Upper lobe of left lung (tissue), 6 donors: ENCODE results near the gene SND1. TPM values are rescaled to one million over a fixed set of nuclear protein-coding genes. Genes with fewer than 3 reads are reported as not detected.
A peak's percentile ranks its signal among the peaks of the same experiment; 100 is the strongest.

ENCODE experiments used
- ATAC-seq, 2 donors: fragments of 200-7000 bp; cut with Tn5 transposase; one replicate each; pipeline ENCODE4 v1.9.1; 2022; ENCODE audit warnings: mild to moderate bottlenecking in 2 of 2, moderate library complexity in 2 of 2; ENCODE audit not compliant: low FRiP score in 2 of 2
- DNase-seq, 2 donors: peaks; one replicate each; pipeline ENCODE4 v3.0.0-alpha.2; 2019 to 2020
- H3K27ac ChIP-seq, 4 donors: fragments of 200-600 bp; sonication (generic); one replicate each; pipeline ENCODE4 v1.5.1; 2016 to 2019
- H3K27me3 ChIP-seq, 4 donors: fragments of 200-600 bp; sonication (generic); one replicate each; pipeline ENCODE4 v1.5.1; 2017 to 2019
- H3K36me3 ChIP-seq, 4 donors: fragments of 200-600 bp; sonication (generic); one replicate each; pipeline ENCODE4 v1.5.1; 2016 to 2019
- H3K4me1 ChIP-seq, 4 donors: fragments of 200-600 bp; sonication (generic); one replicate each; pipeline ENCODE4 v1.5.1; 2018 to 2019
- H3K4me3 ChIP-seq, 4 donors: fragments of 200-600 bp; sonication (generic); one replicate each; pipeline ENCODE4 v1.5.1; 2017 to 2019; ENCODE audit warnings: mild to moderate bottlenecking in 2 of 4, moderate library complexity in 1 of 4
- H3K9me3 ChIP-seq, 4 donors: fragments of 200-600 bp; sonication (generic); one replicate each; pipeline ENCODE4 v1.5.1; 2018 to 2019
- EP300 ChIP-seq, 4 donors: sonication (generic); formaldehyde crosslinking; IDR thresholded peaks; one replicate each; pipeline ENCODE4 v1.5.1; 2017; ENCODE audit warnings: antibody characterized with exemption in 4 of 4, control low read depth in 2 of 4
- POLR2A ChIP-seq, 4 donors: fragments of 450-650 bp; IDR thresholded peaks; one replicate each; pipeline ENCODE4 v1.5.1; 2016 to 2017; ENCODE audit warnings: antibody characterized with exemption in 4 of 4, mild to moderate bottlenecking in 2 of 4
- POLR2AphosphoS5 ChIP-seq, 2 donors: sonication (generic); formaldehyde crosslinking; IDR thresholded peaks; one replicate each; pipeline ENCODE4 v1.5.1; 2017; ENCODE audit warnings: antibody characterized with exemption in 2 of 2
- WGBS, 2 donors: methylation state at CpG; one replicate each; pipeline ENCODE4 v1.1.5; 2017 to 2018; 5-methylcytosine and 5-hydroxymethylcytosine counted together
- total RNA-seq, 6 donors: library from RNA; depleted of rRNA in 4 of 6; stranded (reverse); fragments of >200 nt in 4 of 6; gene quantifications; one replicate each; pipeline versions ENCODE4 v1.1.0 to v1.2.1, GENCODE V29; 2016 to 2021
- TF ChIP-seq, protein P1 (sequence below), 6 experiments: fragments of 450-650 bp in 4 of 6; fragments of 200-600 bp in 2 of 6; sonication (generic) in 2 of 6; IDR thresholded peaks; one replicate each; pipeline ENCODE4 v1.5.1; 2016 to 2019; ENCODE audit warnings: antibody characterized with exemption in 6 of 6
- donor health status: DM: no; HTN: no; CAD: no; lungs with moderate emphysema.
- donor health status: DM: no; HTN: yes; CAD: no; lungs with severe emphysema.

SND1 gene
- total RNA-seq, 6 donors from 2014 or later = 107 to 167 (median 121) TPM

DNA sequence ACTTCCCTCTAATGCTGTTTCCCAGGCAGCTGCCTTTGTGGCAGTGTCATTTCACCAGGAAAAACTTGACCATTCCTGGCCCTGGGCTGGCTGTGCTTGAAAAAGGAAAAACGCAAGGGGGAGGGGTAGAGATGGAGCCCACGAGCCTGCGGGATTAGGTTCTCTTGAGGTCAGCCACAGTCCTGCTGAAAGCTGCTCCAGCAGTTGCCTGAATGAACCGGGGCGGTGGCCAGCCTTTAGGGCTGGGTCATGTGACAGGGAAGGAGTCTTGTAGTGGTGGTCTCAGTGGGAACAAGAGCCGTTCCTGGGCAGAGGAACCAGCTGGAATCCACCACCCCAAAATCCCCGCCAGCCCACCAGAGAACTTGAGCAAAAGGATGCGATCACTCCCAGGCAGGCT lies 430.4 kb downstream of the SND1 start:
- no peaks in the 10 kb centered on the region for H3K9me3 ChIP-seq
- H3K27me3 ChIP-seq = no peaks in the 10 kb centered on the region
- WGBS, 2 donors = 90 to 94% methylated on average over 8 of the region's 8 CpGs
- DNase-seq = no peak
- H3K4me3 ChIP-seq = no peak overlapping the region
- peaks cover 0 to 1% (median 0%) of the 10 kb centered on the region in 4 donors for H3K4me1 ChIP-seq
- TF ChIP-seq POLR2AphosphoS5 (IDR thresholded peaks at IDR 0.05) (no peak), EP300 (IDR thresholded peaks at IDR 0.05) (no peak), POLR2A (IDR thresholded peaks at IDR 0.05) (no peak)
- TF ChIP-seq, protein P1, sequence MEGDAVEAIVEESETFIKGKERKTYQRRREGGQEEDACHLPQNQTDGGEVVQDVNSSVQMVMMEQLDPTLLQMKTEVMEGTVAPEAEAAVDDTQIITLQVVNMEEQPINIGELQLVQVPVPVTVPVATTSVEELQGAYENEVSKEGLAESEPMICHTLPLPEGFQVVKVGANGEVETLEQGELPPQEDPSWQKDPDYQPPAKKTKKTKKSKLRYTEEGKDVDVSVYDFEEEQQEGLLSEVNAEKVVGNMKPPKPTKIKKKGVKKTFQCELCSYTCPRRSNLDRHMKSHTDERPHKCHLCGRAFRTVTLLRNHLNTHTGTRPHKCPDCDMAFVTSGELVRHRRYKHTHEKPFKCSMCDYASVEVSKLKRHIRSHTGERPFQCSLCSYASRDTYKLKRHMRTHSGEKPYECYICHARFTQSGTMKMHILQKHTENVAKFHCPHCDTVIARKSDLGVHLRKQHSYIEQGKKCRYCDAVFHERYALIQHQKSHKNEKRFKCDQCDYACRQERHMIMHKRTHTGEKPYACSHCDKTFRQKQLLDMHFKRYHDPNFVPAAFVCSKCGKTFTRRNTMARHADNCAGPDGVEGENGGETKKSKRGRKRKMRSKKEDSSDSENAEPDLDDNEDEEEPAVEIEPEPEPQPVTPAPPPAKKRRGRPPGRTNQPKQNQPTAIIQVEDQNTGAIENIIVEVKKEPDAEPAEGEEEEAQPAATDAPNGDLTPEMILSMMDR (IDR thresholded peaks at IDR 0.05) = no peak
- ATAC-seq = no peak
- H3K36me3 ChIP-seq = peaks cover 12 to 90% (median 62%) of the 10 kb centered on the region in 4 donors
- H3K27ac ChIP-seq = no peak overlapping the region

DNA sequence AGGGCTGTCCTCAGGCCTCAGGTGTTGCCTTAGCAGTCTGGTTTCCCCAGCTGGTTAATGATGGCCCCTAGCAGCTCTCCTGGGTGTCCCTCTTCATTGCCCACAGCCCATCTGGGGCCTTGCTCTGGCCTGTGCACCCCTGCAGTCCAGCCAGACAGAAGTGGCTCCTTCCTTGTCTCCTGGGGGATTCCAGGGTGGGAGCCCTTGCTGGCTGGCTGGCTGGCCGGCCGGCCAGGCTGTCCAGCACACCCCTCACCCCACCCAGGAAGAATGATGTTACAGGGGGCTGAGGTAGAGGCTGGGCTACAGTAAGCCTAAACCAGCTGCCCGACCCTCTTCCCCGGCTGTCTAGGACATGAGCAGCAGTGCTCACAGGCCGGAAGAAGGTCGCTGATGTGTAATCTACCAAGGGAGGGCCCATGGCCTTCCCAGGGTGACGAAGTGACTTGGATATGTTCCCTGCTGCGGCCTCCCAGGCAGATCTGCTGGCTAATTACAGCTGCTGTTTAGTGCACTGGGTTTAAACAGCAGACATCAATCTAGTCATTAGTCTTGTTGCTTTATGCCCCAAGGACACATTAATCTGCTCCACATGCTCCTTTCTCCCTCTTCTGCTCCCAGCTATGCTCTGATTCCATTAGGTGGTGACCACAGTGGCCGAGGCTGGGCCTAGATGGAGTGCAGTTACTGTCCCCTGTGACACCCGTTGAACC lies 433.1 kb downstream of the SND1 start:
- no peak for TF ChIP-seq EP300 (IDR thresholded peaks at IDR 0.05)
- no peak for TF ChIP-seq POLR2A (IDR thresholded peaks at IDR 0.05)
- Histone ChIP-seq H3K36me3 (peaks cover 14 to 87% (median 63%) of the 10 kb centered on the region in 4 donors), H3K9me3 (no peaks in the 10 kb centered on the region), H3K27ac (no peak overlapping the region), H3K4me3 (no peak overlapping the region), H3K4me1 (no peaks in the 10 kb centered on the region), H3K27me3 (no peaks in the 10 kb centered on the region)
- 79 to 82% methylated on average over 3 to 10 of the region's 10 CpGs for WGBS, 2 donors
- ATAC-seq (peak; percentile 9 to 19), DNase-seq (no peak)

DNA sequence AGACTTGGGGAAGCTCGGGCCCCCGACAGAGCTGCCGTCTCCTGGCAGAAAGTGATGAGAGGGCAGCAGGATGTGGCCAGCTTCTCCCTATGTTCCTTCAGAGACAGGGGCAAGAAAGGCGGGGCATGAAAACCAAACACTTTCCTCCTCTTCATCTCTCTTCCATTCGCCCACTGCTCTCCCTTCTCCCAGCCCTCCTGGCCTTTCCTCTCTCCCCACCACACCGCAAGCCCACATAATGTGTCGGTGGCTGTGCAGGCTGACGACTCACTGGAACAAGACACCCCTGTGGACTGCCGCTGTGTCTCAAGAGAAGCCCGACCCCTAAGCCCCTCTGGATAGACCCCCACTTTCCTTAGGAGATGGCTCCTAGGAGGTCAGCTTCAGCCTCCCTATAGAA lies 438.5 kb downstream of the SND1 start:
- DNase-seq (no peak), ATAC-seq (no peak)
- Histone ChIP-seq H3K4me1 (no peaks in the 10 kb centered on the region), H3K4me3 (no peak overlapping the region), H3K9me3 (no peaks in the 10 kb centered on the region), H3K36me3 (peaks cover 12 to 92% (median 74%) of the 10 kb centered on the region in 4 donors), H3K27ac (no peak overlapping the region), H3K27me3 (no peaks in the 10 kb centered on the region)
- no peak for TF ChIP-seq POLR2A (IDR thresholded peaks at IDR 0.05)
- TF ChIP-seq, protein P1 (IDR thresholded peaks at IDR 0.05) = no peak
- TF ChIP-seq EP300 (IDR thresholded peaks at IDR 0.05) = no peak
- no peak for TF ChIP-seq POLR2AphosphoS5 (IDR thresholded peaks at IDR 0.05)
- 80 to 96% methylated on average over 7 to 10 of the region's 10 CpGs for WGBS, 2 donors

DNA sequence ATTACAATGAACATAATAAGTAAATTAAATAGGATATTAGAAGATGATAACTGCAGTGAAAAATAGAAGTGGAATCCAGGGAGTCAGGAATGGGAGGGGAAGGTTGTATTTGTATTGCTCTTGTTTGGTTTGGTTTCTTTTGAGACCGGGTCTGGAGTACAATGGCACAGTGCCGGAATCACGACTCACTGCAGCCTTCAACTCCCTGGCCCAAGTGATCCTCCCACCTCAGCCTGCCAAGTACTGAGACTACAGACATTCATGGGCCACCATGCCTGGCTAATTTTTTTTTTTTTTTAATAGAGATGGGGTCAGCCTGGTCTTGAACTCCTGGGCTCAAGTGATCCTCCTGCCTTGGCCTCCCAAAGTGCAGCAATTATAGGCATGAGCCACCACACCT lies 439.1 kb downstream of the SND1 start:
- H3K27me3 ChIP-seq = no peaks in the 10 kb centered on the region
- peaks cover 7 to 90% (median 70%) of the 10 kb centered on the region in 4 donors for H3K36me3 ChIP-seq
- ATAC-seq = no peak
- WGBS, 2 donors = 81% methylated on average over 3 of the region's 3 CpGs
- no peak for TF ChIP-seq POLR2A (IDR thresholded peaks at IDR 0.05)
- no peak overlapping the region for H3K4me3 ChIP-seq
- no peak for DNase-seq
- no peaks in the 10 kb centered on the region for H3K4me1 ChIP-seq
- no peak overlapping the region for H3K27ac ChIP-seq
- no peaks in the 10 kb centered on the region for H3K9me3 ChIP-seq

DNA sequence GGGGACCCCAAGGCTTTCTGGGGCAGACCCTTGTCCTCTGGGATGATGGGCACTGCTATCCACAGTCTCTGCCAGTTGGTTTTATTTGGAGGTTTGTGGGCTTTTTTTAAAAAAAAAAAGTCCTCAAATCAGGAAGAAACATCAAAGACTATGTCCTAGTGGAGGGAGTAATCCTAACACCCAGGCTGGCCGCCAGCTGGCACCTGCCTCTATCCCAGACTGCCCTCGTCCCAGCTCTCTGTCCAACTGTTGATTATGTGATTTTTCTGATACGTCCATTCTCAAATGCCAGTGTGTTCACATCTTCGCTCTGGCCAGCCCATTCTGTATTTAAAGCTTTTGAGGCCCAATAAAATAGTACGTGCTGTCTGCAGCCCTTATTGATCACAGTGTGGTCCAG lies 440.2 kb downstream of the SND1 start:
- Histone ChIP-seq H3K27ac (no peak overlapping the region), H3K9me3 (no peaks in the 10 kb centered on the region), H3K4me3 (no peak overlapping the region), H3K36me3 (peaks cover 7 to 79% (median 60%) of the 10 kb centered on the region in 4 donors), H3K4me1 (no peaks in the 10 kb centered on the region), H3K27me3 (no peaks in the 10 kb centered on the region)
- 85 to 86% methylated on average over 5 of the region's 5 CpGs for WGBS, 2 donors
- no peak for DNase-seq
- ATAC-seq = no peak
- TF ChIP-seq POLR2AphosphoS5 (IDR thresholded peaks at IDR 0.05) (no peak), EP300 (IDR thresholded peaks at IDR 0.05) (no peak), POLR2A (IDR thresholded peaks at IDR 0.05) (no peak)
- TF ChIP-seq, protein P1 (IDR thresholded peaks at IDR 0.05) = no peak
